ENCODE measurements around the gene DIPK1A.
A peak's percentile ranks its signal among the peaks of the same experiment; 100 is the strongest.
"Not testable (repeated sequence)": the region's sequence is repeated elsewhere in the genome, so short reads cannot be mapped to it uniquely, and the experiment has no call there.

DIPK1A gene

GRCh38 chr1:92992054-92992453, 30.8 kb upstream of the DIPK1A start:
- Mint-ChIP-seq H3K36me3 (ENCODE audit: low read depth) (no peaks in the 10 kb centered on the region), H3K27ac (peak overlapping the region; percentile 13), H3K4me1 (ENCODE audit: low read depth) (peaks cover 63% of the 10 kb centered on the region), H3K9me3 (no peaks in the 10 kb centered on the region), H3K27me3 (no peaks in the 10 kb centered on the region), H3K4me3 (no peak overlapping the region)

DNA sequence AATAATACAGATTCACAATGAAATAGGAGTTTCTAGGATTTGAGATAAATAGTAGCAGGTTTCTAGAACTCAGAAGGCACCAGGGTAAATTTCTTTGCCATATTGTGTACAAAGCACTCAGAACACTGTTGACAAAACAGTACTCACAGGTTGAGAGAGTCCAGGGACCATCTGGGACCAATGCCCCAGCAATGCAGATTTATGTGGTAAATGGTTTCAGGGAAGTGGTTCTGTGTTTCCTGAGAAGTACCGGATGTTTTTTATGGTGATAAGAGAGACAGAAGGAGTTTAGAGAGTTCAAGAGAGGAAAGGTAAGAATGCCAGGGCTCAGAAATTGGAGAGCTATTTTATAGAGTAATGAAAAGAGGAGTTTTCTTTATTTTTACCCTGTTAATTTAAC, 29.6 kb upstream of the DIPK1A start:
- no peaks in the 10 kb centered on the region for H3K36me3 Mint-ChIP-seq (ENCODE audit: low read depth)
- H3K27me3 Mint-ChIP-seq = no peaks in the 10 kb centered on the region
- peak overlapping the region; percentile 23 for H3K4me3 Mint-ChIP-seq
- peak overlapping the region; percentile 74 for H3K27ac Mint-ChIP-seq
- peaks cover 66% of the 10 kb centered on the region for H3K4me1 Mint-ChIP-seq (ENCODE audit: low read depth)
- no peaks in the 10 kb centered on the region for H3K9me3 Mint-ChIP-seq

- Mint-ChIP-seq H3K27me3 (no peaks in the 10 kb centered on the region), H3K9me3 (no peaks in the 10 kb centered on the region), H3K27ac (peak overlapping the region; percentile 59), H3K4me3 (no peak overlapping the region), H3K4me1 (ENCODE audit: low read depth) (peaks cover 70% of the 10 kb centered on the region), H3K36me3 (ENCODE audit: low read depth) (no peaks in the 10 kb centered on the region)
Measured at GRCh38 chr1:92989936-92990583, 28.8 kb upstream of the DIPK1A start.

DNA sequence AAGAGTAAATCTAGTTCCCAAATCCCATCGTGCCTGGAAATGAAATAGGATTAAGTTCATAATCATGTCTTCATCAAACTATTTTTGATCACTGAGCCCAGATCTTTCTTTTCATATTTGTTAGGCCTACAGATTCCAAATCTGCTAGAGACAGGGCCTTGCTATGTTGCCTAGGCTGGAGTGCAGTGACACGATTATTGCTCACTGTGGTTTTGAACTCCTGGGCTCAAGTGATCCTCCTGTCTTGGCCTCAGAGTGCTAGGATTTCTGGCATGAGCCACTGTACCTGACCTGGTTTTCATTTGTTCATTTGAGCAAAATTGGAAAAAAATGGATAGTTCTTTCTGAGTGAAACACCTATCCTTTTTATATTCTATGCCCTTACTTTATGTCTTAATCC, 28.0 kb upstream of the DIPK1A start:
- peaks cover 4% of the 10 kb centered on the region for H3K36me3 Mint-ChIP-seq (ENCODE audit: low read depth)
- H3K27me3 Mint-ChIP-seq = no peaks in the 10 kb centered on the region
- no peak overlapping the region for H3K4me3 Mint-ChIP-seq
- no peaks in the 10 kb centered on the region for H3K9me3 Mint-ChIP-seq
- peak overlapping the region; percentile 59 for H3K27ac Mint-ChIP-seq
- peaks cover 75% of the 10 kb centered on the region for H3K4me1 Mint-ChIP-seq (ENCODE audit: low read depth)

GRCh38 chr1:92987462-92987861, 26.2 kb upstream of the DIPK1A start:
- no peaks in the 10 kb centered on the region for H3K27me3 Mint-ChIP-seq
- peaks cover 4% of the 10 kb centered on the region for H3K9me3 Mint-ChIP-seq
- H3K36me3 Mint-ChIP-seq (ENCODE audit: low read depth) = peaks cover 4% of the 10 kb centered on the region
- H3K4me3 Mint-ChIP-seq = no peak overlapping the region
- H3K4me1 Mint-ChIP-seq (ENCODE audit: low read depth) = peaks cover 61% of the 10 kb centered on the region
- no peak overlapping the region for H3K27ac Mint-ChIP-seq

GRCh38 chr1:92985101-92985500, 23.8 kb upstream of the DIPK1A start:
- Mint-ChIP-seq H3K27ac (no peak overlapping the region), H3K27me3 (no peaks in the 10 kb centered on the region), H3K36me3 (ENCODE audit: low read depth) (peaks cover 4% of the 10 kb centered on the region), H3K4me1 (ENCODE audit: low read depth) (peaks cover 63% of the 10 kb centered on the region), H3K9me3 (peaks cover 4% of the 10 kb centered on the region), H3K4me3 (no peak overlapping the region)

- Mint-ChIP-seq H3K4me3 (peak overlapping the region; percentile 76), H3K4me1 (ENCODE audit: low read depth) (peaks cover 75% of the 10 kb centered on the region)
Measured at GRCh38 chr1:92980732-92981647, 19.7 kb upstream of the DIPK1A start.

GRCh38 chr1:92975551-92976232, 14.4 kb upstream of the DIPK1A start:
- H3K4me1 Mint-ChIP-seq (ENCODE audit: low read depth) = peaks cover 84% of the 10 kb centered on the region
- H3K36me3 Mint-ChIP-seq (ENCODE audit: low read depth) = peaks cover 4% of the 10 kb centered on the region
- H3K4me3 Mint-ChIP-seq = no peak overlapping the region
- H3K27ac Mint-ChIP-seq = peak overlapping the region; percentile 89
- no peaks in the 10 kb centered on the region for H3K27me3 Mint-ChIP-seq
- H3K9me3 Mint-ChIP-seq = no peaks in the 10 kb centered on the region

More at GRCh38 chr1:92980732-92981647, 19.7 kb upstream of the DIPK1A start:
- no peaks in the 10 kb centered on the region for H3K27me3 Mint-ChIP-seq
- H3K9me3 Mint-ChIP-seq = peaks cover 4% of the 10 kb centered on the region
- peaks cover 4% of the 10 kb centered on the region for H3K36me3 Mint-ChIP-seq (ENCODE audit: low read depth)
- peak overlapping the region; percentile 96 for H3K27ac Mint-ChIP-seq

DNA sequence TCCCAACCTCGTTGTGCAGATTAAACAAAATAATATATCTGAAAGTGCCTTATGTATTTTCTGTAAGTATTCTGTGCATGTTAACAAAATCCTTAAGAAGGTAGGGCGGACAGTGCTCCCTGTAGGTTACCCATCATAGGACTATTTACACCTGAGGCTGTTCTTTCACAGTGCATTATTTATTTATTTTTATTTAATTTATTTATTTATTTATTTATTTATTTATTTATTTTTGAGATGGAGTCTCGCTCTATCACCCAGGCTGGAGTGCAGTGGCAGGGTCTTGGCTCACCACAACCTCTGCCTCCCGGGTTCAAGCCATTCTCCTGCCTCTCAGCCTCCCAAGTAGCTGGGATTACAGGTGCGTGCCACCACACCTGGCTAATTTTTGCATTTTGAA, 12.8 kb upstream of the DIPK1A start:
- Mint-ChIP-seq H3K27ac (peak overlapping the region; percentile 98), H3K4me1 (ENCODE audit: low read depth) (peaks cover 81% of the 10 kb centered on the region), H3K4me3 (peak overlapping the region; percentile 57)
- not testable (repeated sequence) for H3K9me3 Mint-ChIP-seq; H3K27me3 Mint-ChIP-seq; H3K36me3 Mint-ChIP-seq (ENCODE audit: low read depth)

DNA sequence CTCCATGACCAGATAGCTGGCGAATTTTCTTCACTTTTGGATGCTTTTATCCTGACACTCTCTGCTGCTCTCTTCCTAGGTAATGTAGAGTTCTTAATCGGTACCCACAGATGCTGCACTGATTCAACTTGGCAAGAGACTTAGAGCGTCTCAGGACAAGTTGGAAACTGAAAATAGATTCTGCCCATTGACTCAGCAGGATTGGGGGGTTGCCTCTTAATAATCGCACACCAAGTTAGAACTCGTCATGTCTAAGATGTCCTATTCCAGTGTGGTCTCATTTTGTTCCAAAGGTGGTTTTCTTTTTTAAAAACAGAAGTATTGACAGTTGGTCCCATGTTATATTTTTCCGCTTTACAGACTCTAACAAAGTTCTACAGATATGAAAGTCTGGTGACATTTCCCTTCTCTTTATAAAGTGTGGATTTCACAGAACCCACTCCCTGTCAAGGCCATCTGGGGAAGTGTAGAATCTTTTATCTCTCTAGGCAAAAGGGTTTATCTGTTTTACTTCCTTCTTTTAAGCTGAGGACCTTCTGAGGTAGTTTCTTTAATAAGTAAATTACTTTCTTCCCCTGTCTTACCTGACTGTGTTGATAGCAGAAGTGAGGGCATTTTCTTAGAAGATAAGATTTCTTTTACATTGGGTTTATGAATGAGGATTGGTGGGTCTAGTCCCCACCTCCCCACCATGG, 12.1 kb upstream of the DIPK1A start:
- H3K4me3 Mint-ChIP-seq = peak overlapping the region; percentile 57
- H3K27me3 Mint-ChIP-seq = no peaks in the 10 kb centered on the region
- peak overlapping the region; percentile 98 for H3K27ac Mint-ChIP-seq
- H3K36me3 Mint-ChIP-seq (ENCODE audit: low read depth) = peaks cover 4% of the 10 kb centered on the region
- H3K9me3 Mint-ChIP-seq = no peaks in the 10 kb centered on the region
- peaks cover 81% of the 10 kb centered on the region for H3K4me1 Mint-ChIP-seq (ENCODE audit: low read depth)

GRCh38 chr1:92972409-92973129, 11.3 kb upstream of the DIPK1A start:
- Mint-ChIP-seq H3K9me3 (no peaks in the 10 kb centered on the region), H3K27me3 (no peaks in the 10 kb centered on the region), H3K4me1 (ENCODE audit: low read depth) (peaks cover 80% of the 10 kb centered on the region), H3K27ac (peak overlapping the region; percentile 98), H3K36me3 (ENCODE audit: low read depth) (peaks cover 4% of the 10 kb centered on the region), H3K4me3 (no peak overlapping the region)

DNA sequence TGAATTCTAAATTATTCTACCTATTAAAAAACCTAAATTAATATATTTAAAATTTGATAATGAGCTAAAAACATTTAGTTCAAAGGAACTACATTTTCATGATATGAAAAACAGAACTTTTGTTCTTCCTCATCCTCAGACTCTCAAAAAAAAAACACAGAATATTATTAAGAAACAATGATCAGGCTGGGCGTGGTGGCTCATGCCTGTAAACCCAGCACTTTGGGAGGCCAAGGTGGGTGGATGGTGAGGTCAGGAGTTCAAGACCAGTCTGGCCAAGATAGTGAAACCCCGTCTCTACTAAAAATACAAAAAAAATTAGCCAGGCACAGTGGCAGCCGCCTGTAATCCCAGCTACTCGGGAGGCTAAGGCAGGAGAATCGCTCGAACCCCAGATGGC, 10.7 kb upstream of the DIPK1A start:
- not testable (repeated sequence) for H3K9me3 Mint-ChIP-seq; H3K4me3 Mint-ChIP-seq; H3K27me3 Mint-ChIP-seq; H3K27ac Mint-ChIP-seq; H3K36me3 Mint-ChIP-seq (ENCODE audit: low read depth)
- peaks cover 74% of the 10 kb centered on the region for H3K4me1 Mint-ChIP-seq (ENCODE audit: low read depth)

DNA sequence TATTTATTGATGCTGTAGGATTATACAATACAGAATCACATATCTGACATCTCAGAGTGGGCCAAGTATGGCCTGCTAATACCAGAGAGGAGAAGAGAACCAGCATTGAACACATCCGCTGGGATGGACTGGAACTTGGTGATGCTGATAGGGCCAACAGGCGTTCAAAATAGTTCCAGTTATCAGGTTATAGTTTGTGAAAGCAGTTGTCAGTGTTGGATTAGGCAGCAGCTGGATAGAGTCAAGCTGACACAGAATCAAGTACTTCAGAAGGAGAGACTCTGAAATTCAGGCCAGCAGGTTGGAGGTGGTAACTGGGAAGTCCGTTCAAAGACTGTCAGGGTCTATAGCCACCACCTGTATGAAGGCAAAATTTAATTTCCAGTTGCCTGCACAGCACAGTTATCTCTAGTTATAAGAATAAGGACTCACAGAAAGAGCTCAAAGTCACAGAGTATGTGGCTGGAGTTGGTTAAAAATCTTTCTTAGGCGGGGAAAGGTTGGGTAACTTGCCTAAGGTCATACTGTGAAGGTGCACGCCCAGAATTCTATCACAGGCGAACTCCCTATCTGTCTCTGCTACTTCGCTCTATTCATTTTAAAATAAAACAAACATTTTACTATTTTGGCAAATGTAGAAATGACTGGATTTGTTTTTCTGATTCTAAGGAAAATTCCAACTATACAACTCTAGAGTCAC, 9.9 kb upstream of the DIPK1A start:
- Mint-ChIP-seq H3K4me3 (no peak overlapping the region), H3K36me3 (ENCODE audit: low read depth) (peaks cover 4% of the 10 kb centered on the region), H3K27ac (peak overlapping the region; percentile 1), H3K27me3 (no peaks in the 10 kb centered on the region), H3K9me3 (no peaks in the 10 kb centered on the region), H3K4me1 (ENCODE audit: low read depth) (peaks cover 66% of the 10 kb centered on the region)

- H3K36me3 Mint-ChIP-seq (ENCODE audit: low read depth) = peaks cover 4% of the 10 kb centered on the region
- H3K4me1 Mint-ChIP-seq (ENCODE audit: low read depth) = peaks cover 51% of the 10 kb centered on the region
- H3K27me3 Mint-ChIP-seq = no peaks in the 10 kb centered on the region
Measured at GRCh38 chr1:92969517-92969916, 8.3 kb upstream of the DIPK1A start.

More at GRCh38 chr1:92969517-92969916, 8.3 kb upstream of the DIPK1A start:
- Mint-ChIP-seq H3K4me3 (no peak overlapping the region), H3K9me3 (no peaks in the 10 kb centered on the region), H3K27ac (no peak overlapping the region)

Data from stimulated activated naive CD8-positive, alpha-beta T cell treated with anti-CD3 and anti-CD28 coated beads, Interleukin-15, Interleukin-2, amounts not matched to agents 100 ng/mL and 50 ng/mL, for 24 hours (primary cell).